ENCODE measurements around the gene SEMA4D.

GRCh38 chr9:89518466-89519365 lies 20.8 kb upstream of the SEMA4D start:
- no peak for TF ChIP-seq POLR2AphosphoS5 (IDR thresholded peaks at IDR 0.05; ENCODE audit: low read depth, low read length)
- TF ChIP-seq POLR2A (IDR thresholded peaks at IDR 0.05; ENCODE audit: low read depth, low read length): no peak

Data from GM12892 (cell line).